ENCODE measurements around the gene CMTM1. TPM values are rescaled to one million over a fixed set of nuclear protein-coding genes. Genes with fewer than 3 reads are reported as not detected.

The CMTM1 gene
- total and polyA plus RNA-seq, 2 experiments from 2014 or later: 1.4 to 1.9 TPM

DNA sequence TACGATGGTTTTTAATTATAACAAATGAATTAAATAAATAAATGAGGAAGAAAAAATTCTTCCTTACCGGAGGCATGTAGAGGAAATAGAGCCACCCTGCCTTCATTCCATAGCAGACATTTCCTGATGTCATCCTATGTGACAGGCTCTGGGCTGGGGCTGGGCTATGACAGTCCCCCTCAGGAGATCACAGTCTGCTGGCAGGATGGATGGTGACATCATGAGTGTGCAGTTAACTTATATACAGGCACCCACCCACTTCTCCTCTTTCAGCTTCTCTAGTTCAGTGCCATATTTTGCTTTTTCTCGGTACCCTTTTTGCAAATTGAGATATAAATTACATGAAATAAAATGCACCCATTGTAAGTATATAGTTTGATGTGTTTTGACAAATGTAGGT is 31.9 kb downstream of the CMTM1 start:
- Histone ChIP-seq H3K9me2 (ENCODE audit: insufficient read depth) (no peaks in the 10 kb centered on the region), H3K4me1 (ENCODE audit: insufficient read depth) (no peaks in the 10 kb centered on the region; the same call in 1 of the 2 replicates), H2AFZ (no peak overlapping the region), H3K27ac (ENCODE audit: low read depth) (no peak overlapping the region), H3K4me3 (no peak overlapping the region), H3K27me3 (ENCODE audit: insufficient read depth) (peaks cover 5% of the 10 kb centered on the region), H3K36me3 (ENCODE audit: insufficient read depth) (no peaks in the 10 kb centered on the region), H3K4me2 (no peak overlapping the region), H4K20me1 (replicated peaks; ENCODE audit: insufficient read depth) (no peaks in the 10 kb centered on the region), H3K79me2 (replicated peaks; ENCODE audit: insufficient read depth) (no peaks in the 10 kb centered on the region), H3F3A (replicated peaks; ENCODE audit: low read depth) (no peaks in the 10 kb centered on the region)
- no peak overlapping the region for H3K4me3 Mint-ChIP-seq
- no peak for DNase-seq (ENCODE audit: low spot score)
- peaks cover 10% of the 10 kb centered on the region for H3K9me3 Mint-ChIP-seq
- H3K4me1 Mint-ChIP-seq: peaks cover 4% of the 10 kb centered on the region
- no peak for TF ChIP-seq POLR2AphosphoS5 (IDR thresholded peaks at IDR 0.05; ENCODE audit: low read depth)
- TF ChIP-seq ZNF331 (CRISPR knock-in tag; IDR thresholded peaks at IDR 0.05; ENCODE audit: low read depth): no peak
- TF ChIP-seq NANOG (IDR thresholded peaks at IDR 0.05; ENCODE audit: borderline replicate concordance): no peak
- no peak for TF ChIP-seq CTCF (conservative IDR thresholded peaks at IDR 0.05; ENCODE audit: low read depth in 2 of 2)
- no peak for TF ChIP-seq JUNB (IDR thresholded peaks at IDR 0.05; ENCODE audit: unreplicated experiment)
- TF ChIP-seq, protein P1, sequence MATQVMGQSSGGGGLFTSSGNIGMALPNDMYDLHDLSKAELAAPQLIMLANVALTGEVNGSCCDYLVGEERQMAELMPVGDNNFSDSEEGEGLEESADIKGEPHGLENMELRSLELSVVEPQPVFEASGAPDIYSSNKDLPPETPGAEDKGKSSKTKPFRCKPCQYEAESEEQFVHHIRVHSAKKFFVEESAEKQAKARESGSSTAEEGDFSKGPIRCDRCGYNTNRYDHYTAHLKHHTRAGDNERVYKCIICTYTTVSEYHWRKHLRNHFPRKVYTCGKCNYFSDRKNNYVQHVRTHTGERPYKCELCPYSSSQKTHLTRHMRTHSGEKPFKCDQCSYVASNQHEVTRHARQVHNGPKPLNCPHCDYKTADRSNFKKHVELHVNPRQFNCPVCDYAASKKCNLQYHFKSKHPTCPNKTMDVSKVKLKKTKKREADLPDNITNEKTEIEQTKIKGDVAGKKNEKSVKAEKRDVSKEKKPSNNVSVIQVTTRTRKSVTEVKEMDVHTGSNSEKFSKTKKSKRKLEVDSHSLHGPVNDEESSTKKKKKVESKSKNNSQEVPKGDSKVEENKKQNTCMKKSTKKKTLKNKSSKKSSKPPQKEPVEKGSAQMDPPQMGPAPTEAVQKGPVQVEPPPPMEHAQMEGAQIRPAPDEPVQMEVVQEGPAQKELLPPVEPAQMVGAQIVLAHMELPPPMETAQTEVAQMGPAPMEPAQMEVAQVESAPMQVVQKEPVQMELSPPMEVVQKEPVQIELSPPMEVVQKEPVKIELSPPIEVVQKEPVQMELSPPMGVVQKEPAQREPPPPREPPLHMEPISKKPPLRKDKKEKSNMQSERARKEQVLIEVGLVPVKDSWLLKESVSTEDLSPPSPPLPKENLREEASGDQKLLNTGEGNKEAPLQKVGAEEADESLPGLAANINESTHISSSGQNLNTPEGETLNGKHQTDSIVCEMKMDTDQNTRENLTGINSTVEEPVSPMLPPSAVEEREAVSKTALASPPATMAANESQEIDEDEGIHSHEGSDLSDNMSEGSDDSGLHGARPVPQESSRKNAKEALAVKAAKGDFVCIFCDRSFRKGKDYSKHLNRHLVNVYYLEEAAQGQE (IDR thresholded peaks at IDR 0.05; ENCODE audit: unreplicated experiment): no peak
- TF ChIP-seq ZNF114 (CRISPR knock-in tag; IDR thresholded peaks at IDR 0.05): no peak
- no peak for TF ChIP-seq EZH2 (IDR thresholded peaks at IDR 0.05; ENCODE audit: low read depth, unreplicated experiment)
- no peak for TF ChIP-seq ETS1 (IDR thresholded peaks at IDR 0.05)
- TF ChIP-seq CREB1 (CRISPR knock-in tag; IDR thresholded peaks at IDR 0.05; ENCODE audit: low read depth): no peak
- no peak for TF ChIP-seq EZH2phosphoT487 (IDR thresholded peaks at IDR 0.05; ENCODE audit: unreplicated experiment)
- TF ChIP-seq ZNF462 (CRISPR knock-in tag; IDR thresholded peaks at IDR 0.05): no peak
- no peak for TF ChIP-seq STAT1 (IDR thresholded peaks at IDR 0.05; ENCODE audit: unreplicated experiment)
- peaks cover 12% of the 10 kb centered on the region for H3K27me3 Mint-ChIP-seq (ENCODE audit: insufficient read depth, low read depth, poor library complexity)
- no peak for ATAC-seq
- H3K36me3 Mint-ChIP-seq (ENCODE audit: low read depth): peaks cover 9% of the 10 kb centered on the region; the same call in 2 of the 3 replicates
- H3K27ac Mint-ChIP-seq: no peak overlapping the region
